Measurements from ENCODE around the gene TMEM131.

DNA sequence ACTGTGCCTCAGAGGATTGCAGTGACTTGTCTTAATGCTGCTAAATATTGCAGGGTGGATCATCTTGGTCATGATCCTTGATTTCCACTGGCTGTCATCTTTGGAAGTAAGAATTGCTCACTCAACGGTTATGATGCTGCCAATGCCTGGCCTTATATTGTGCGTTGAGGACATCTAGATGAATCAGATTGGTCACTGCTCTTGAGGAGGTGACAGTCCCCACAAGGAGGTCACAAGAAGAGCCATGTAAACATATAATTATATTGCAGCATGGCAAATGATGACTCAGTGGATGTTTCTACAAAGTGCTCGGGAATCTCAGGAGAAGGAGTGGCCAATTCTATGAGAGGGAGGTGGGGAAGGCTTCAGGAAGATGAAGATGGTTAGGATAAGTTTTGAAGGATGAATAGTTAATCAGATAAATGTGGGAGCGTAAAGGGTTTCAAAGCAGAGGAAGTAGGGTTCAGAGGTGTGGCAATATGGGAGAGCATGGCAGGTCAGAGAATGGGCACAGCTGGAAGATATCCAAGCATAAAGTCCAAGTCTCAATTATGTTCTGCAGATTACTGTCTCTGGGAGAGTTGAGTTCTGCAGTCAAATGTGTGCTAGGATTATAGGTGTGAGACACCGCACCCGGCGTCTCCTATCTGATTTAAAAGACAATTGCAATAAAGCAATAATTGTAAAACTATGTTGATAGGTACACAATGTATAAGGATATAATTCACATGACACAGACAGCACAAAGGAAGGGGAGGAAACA is 21.3 kb upstream of the TMEM131 start:
- TF ChIP-seq NR1H2 (CRISPR knock-in tag; IDR thresholded peaks at IDR 0.05) (no peak), GTF2I (CRISPR knock-in tag; conservative IDR thresholded peaks at IDR 0.05) (no peak), TCF7 (CRISPR knock-in tag; IDR thresholded peaks at IDR 0.05; ENCODE audit: low read depth) (no peak)
- TF ChIP-seq, protein P1, sequence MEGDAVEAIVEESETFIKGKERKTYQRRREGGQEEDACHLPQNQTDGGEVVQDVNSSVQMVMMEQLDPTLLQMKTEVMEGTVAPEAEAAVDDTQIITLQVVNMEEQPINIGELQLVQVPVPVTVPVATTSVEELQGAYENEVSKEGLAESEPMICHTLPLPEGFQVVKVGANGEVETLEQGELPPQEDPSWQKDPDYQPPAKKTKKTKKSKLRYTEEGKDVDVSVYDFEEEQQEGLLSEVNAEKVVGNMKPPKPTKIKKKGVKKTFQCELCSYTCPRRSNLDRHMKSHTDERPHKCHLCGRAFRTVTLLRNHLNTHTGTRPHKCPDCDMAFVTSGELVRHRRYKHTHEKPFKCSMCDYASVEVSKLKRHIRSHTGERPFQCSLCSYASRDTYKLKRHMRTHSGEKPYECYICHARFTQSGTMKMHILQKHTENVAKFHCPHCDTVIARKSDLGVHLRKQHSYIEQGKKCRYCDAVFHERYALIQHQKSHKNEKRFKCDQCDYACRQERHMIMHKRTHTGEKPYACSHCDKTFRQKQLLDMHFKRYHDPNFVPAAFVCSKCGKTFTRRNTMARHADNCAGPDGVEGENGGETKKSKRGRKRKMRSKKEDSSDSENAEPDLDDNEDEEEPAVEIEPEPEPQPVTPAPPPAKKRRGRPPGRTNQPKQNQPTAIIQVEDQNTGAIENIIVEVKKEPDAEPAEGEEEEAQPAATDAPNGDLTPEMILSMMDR (IDR thresholded peaks at IDR 0.05): no peak

Measured in WTC11 (cell line).